HepG2 (cell line): ENCODE measurements around the gene SLC22A4.

ENCODE experiments used
- ATF1 ChIP-seq: IDR thresholded peaks from 2 replicates; pipeline ENCODE4 v1.6.1; 2016; ENCODE audit warnings: mild to moderate bottlenecking, control low read depth
- CTCF ChIP-seq: sonication (generic); formaldehyde crosslinking; IDR thresholded peaks from 2 replicates; pipeline ENCODE4 v1.5.0; 2020; ENCODE audit warnings: mild to moderate bottlenecking, missing genetic modification reagents, moderate library complexity
- EEA1 ChIP-seq: sonication (generic); formaldehyde crosslinking; IDR thresholded peaks from 2 replicates; pipeline ENCODE4 v1.5.1; 2020; ENCODE audit warnings: mild to moderate bottlenecking, missing genetic modification reagents, borderline replicate concordance
- HCFC1 ChIP-seq: fragments of 150-350 bp; IDR thresholded peaks from 2 replicates; pipeline ENCODE4 v1.6.1; 2014; ENCODE audit warnings: low read depth, low read length
- KAT8 ChIP-seq: IDR thresholded peaks from 2 replicates; pipeline ENCODE4 v1.6.1; 2016; ENCODE audit warnings: missing genetic modification reagents, missing compliant biosample characterization
- NR2C2 ChIP-seq: sonication (generic); formaldehyde crosslinking; IDR thresholded peaks from 2 replicates; pipeline ENCODE4 v1.4.0; 2020; ENCODE audit warnings: missing genetic modification reagents, mild to moderate bottlenecking, moderate library complexity, borderline replicate concordance
- PATZ1 ChIP-seq: sonication (generic); formaldehyde crosslinking; IDR thresholded peaks from 2 replicates; pipeline ENCODE4 v1.4.0; 2020; ENCODE audit warnings: missing genetic modification reagents
- RXRA ChIP-seq: sonication (generic); formaldehyde crosslinking; IDR thresholded peaks from 2 replicates; pipeline ENCODE4 v1.5.1; 2020; ENCODE audit warnings: missing genetic modification reagents
- TCF7L2 ChIP-seq: IDR thresholded peaks from 2 replicates; pipeline ENCODE4 v1.6.1; 2011; ENCODE audit warnings: mild to moderate bottlenecking, low read depth, low read length, moderate library complexity
- ZNF282 ChIP-seq: fragments of 450-650 bp; IDR thresholded peaks from 2 replicates; pipeline ENCODE4 v1.6.1; 2018; ENCODE audit not compliant: partially characterized antibody

- no peak for TF ChIP-seq CTCF (CRISPR knock-in tag)
- TF ChIP-seq RXRA (CRISPR knock-in tag), result no peak
- no peak for TF ChIP-seq TCF7L2
- TF ChIP-seq ATF1 (CRISPR knock-in tag), result no peak
- TF ChIP-seq KAT8 (CRISPR knock-in tag), result no peak
- TF ChIP-seq ZNF282, result no peak
- no peak for TF ChIP-seq NR2C2 (CRISPR knock-in tag)
- no peak for TF ChIP-seq EEA1 (CRISPR knock-in tag)
- no peak for TF ChIP-seq PATZ1 (CRISPR knock-in tag)
- TF ChIP-seq HCFC1, result no peak
These were observed 76.9 kb downstream of the SLC22A4 start for GRCh38 chr5:132370971-132371602.
